NCI-H1436 treated with DMSO at 0.1 percent for 48 hours (cell line): ENCODE data around the gene ARSI.

Experiments used
- DNase-seq: peaks from one replicate; lab custom pipeline; 2025; lab: John Stamatoyannopoulos, UW

The ARSI gene

DNA sequence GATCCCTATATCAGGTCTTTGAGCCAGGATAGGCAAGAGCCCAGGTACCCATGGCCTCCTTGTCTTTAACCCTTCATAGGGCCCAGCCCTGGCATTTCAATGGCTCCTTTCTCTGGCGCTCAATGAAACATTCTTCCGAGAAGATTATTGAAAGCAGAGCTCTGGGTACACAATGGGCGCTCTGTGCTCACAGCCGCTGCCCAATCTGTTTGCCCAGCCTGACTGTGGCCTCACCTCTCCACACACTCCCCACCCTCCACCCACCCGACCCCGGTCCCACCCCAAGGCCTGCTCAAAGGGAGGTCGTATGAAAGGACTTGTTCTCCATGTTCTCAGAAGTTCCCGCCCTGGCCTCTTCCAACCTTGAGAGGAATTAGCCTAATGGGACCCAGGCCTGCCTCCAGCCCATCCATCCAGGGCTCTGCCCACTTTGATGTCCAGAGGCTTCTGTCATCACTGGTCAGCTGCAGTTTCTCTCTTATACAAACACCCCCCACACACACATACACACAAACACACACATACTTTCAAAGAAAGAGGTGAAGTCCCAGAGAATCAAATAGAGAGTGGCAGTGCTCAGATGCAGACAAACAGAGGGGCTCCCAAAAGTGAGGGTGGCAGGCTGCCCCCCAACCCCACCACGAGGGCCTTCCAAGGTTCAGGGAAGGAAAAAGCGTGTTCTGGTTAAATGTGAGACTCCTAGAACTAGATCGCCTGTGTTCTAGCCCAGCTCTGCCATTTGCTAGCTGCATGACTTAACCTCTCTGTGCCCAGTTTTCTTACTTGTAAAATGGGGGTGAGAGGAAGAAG lies 5.1 kb upstream of the ARSI start:
- DNase-seq, result no peak

GRCh38 chr5:150306775-150307174 lies 4.1 kb upstream of the ARSI start:
- DNase-seq, result no peak

DNA sequence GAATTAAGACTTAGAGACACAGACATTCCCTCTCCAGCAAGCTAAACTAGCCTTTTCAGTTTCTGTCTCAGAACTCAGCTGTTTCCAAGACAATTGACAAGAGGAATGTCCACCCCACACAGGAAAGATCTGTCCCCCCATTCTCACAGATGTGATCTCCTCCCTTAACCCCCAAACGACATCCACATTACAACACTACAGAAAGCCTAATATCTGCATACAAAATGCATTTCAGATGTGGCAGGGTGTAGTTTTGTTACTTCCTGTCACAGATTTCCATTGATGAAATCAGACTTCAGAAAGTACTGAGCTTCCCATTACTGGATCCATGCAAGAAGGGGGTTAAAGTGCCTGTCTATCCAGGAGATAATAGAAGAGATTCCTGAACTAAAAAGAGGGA lies 2.9 kb upstream of the ARSI start:
- no peak for DNase-seq

DNA sequence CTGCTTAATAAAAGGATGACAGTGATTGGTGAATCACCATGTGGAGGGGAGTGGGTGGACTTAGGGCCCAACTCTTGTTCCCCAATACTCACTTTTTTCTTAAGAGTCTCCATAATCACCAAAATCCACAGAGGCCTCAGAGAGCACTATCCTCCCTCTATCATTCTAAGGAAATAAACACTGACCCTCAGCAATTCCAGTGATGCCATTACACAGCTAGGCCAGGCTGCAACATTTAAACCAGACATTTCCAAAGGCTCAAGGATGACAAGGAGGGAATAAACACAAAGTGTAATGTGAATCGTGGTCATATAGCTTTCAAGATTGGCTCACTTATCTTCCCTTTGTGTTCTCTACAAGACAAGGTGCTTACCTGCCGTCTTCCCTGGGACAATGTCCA lies 2.4 kb upstream of the ARSI start:
- no peak for DNase-seq

DNA sequence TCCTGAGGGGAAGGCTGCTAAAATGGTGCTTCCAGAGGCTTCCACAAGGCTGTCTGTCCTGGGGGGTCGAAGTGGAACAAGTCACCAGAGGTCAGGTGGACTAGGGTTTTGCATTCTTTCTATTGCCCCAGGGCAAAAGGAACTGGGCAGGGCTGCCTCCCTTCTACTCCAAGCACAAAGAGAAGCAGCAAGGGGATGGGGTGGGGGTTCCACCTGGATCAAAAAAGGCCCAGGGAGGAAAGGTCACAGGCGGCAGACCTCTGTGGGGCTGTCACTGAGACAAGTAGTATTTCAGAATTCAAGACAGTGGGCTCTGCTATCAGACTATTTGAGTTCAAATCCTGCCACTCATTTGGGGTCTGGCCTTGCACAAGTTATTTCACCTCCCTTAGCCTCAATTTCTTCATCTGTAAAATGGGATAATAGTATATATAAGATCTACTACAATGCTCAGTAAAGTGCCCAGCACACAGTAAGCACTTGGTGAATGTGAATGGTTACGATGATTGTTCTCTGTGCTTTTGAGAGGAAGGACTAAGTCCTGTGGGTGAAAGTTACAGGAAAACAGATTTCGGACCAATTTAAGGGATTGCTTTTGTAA lies 1.9 kb upstream of the ARSI start:
- no peak for DNase-seq

DNA sequence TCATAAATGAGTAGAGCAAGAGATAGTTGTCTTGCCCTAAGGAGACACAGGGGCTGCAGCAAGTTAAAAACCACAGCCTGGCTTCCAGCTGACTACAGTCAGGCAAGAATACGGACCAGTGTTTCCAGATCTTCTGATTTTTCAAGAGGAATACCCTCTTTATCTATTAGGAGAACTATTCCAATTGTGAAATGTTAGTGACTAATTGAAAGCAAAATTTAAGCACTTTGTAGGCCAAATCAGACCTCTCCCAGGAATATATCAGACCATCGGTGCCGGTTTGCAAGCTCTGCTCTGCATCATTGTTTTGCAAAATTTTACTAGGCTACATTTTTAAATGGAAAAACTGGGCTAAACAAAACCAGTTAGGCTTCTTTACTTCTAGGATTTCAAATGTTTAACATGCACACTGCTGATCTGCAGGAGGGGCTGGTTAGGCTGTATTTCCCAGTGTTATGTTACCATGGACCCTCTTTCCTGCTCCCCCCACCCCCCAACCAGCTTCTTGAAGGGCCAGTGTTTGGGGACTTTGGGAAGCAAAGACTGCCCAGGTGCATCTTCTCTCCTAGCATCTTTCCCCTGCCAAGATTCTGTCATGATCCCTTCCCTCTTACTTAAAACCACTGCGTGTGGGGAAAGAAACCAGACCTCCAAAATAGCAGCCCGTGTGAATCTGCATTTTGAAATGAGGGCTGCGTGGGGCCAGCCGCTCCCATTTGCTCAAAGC lies 1.1 kb upstream of the ARSI start:
- no peak for DNase-seq

DNA sequence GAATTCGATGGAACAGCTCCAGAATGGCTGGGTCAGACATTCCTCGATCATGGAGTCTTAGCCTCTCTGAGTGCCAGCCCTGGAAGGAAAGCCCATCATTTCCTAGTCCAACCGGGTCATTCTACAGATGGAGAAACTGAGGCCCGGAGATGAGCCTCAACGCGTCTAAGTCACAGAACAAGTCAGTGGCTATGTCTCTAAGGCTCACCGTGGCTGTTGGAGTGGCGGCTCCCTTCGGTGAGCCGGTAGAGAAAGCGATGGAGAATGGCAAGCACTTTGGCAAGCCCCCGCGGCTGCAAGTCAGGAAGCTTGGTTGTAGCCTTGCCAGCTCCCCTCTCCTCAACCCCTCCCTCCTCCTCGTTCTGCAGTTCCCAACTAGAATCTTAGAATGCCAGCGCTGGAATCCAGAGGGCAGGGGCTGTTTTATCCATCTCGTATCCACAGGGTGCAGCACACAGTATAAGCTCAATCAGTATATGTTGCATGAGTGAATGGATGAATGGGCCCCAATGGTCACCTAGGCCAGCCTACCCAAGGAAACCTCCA lies 438 bp upstream of the ARSI start:
- no peak for DNase-seq

DNA sequence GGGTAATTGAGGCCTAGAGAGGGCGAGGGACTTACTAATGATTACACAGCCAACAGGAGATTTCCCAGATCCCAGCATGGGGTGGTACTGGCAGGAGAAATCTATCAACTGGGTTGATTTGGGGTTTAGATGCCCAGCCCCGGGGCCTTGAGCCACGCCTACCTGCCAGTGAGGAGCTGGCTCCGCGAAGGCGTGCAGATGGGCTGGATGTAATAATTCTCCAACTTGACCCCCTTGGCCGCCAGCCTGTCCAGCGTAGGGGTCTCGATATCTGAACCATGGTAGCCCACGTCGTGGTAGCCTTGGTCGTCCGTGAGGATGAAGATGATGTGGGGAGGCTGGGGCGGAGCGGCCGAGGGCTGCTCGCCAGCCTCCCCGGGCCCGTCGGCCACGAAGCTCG lies 804 bp downstream of the ARSI start:
- DNase-seq, result no peak

DNA sequence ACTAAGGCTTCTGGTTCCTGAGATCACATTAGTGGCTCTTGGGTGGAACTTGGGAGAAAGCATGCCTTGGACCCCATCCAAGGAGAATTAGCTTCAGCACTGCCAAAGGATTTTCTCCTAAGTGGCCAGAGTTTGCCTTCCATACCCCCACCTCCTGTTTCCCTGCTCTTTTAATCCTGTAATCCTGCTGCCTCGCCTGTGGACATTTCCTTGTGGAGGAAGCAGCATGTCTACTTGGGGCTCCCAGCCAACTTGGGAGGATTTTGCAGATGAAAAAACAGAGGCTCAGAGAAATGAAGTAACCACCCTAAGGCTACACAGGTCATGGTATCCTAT lies 1.6 kb downstream of the ARSI start:
- no peak for DNase-seq

DNA sequence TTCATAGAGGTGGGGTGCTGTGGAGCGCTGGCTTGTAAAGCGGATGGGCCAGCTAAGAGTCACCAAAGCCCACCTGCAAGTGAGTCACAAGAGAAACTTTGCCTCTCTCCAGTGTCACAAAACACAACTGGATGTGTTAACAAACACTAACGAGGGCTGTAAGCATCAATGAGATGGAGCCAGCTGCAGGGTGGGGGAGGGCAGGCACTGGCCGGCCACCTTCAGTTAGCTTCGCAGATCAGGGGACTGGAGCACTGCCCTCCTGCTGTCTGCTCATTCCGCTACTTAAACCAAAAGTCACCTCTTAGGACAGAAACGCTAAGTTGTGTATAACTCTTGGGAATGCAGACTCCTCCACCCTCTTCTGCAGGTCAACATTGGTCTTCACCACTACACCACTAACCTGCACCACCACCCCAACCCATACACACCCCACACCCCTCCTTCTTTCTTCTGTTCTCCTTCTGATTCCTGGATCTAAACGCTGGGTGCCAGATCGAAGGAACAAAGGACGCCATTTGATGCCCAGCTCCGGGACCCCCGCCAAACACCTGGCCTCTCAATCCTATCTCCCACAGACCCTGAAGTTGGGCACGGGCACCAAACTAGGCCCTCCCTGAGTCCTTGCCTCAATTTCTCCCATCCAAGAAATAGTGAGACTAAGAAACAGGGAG lies 2.1 kb downstream of the ARSI start:
- DNase-seq, result no peak

- no peak for DNase-seq
These were observed 3.0 kb downstream of the ARSI start for GRCh38 chr5:150299571-150300327.

- DNase-seq, result no peak
These were observed 3.8 kb downstream of the ARSI start for GRCh38 chr5:150298701-150299451.

- no peak for DNase-seq
These were observed 4.6 kb downstream of the ARSI start for GRCh38 chr5:150297934-150298595.

DNA sequence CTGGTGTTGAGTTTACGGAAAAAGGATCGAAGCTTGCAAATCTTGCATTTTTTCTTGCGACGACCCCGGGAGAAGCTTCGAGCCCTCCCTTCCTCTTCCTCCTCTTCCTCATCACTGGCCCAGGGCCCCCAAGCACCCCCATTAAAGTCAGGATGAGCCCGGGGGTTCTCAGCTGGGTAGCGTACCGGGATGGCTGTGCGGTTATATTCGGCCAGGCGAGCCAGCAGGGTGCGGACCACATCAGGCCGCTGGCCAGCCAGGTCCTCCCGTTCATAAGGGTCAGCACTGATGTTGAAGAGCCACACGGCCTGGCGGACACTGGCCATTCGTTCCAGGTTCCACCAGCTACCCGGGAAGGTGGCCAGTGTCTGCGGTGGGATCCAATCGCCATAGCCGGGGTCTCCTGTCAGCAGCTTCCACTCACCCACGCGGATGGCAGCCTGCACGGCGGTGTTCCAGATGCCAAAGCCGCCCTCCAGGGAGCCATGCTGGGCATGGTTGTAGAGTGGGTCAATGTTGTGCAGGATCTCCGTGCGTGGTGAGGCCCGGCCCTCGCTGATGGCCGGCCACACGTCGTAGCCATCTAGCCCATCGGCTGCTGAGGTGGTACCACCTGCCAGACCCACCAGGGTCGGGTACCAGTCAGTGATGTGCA lies 5.3 kb downstream of the ARSI start:
- no peak for DNase-seq

GRCh38 chr5:150296496-150296895 lies 6.2 kb downstream of the ARSI start:
- no peak for DNase-seq

- DNase-seq, result no peak
These were observed 6.8 kb downstream of the ARSI start for GRCh38 chr5:150295741-150296486.

GRCh38 chr5:150295172-150295634 lies 7.5 kb downstream of the ARSI start:
- DNase-seq, result no peak

DNA sequence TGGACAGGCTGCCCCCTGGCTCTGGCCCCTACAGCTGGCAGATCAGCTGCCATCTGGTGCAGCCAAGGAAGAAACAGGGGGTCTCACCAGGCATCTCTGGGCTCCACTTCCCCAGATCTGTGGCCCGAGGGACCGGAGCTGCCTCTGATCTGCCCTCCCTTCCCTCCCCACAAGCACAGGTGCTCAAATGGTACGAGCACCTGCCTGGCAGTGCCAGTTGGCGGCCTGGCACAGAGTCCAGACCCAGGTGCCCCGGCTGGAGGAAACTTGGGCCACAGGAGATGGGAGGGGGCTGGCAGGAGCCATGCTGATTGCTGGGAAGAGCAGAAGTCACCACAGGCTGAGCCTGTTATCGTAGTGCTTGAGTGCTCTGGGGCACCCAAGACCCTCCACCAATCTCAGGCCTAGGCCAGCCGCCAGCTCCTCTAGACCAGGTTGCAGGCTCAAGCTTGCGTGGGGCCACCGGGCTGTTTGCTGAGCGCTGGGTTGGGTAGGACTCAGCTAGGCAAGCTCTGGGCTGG lies 8.1 kb downstream of the ARSI start:
- DNase-seq, result no peak
